SW480 (cell line): ENCODE data around the gene MXRA7.
"Not testable (repeated sequence)": the region's sequence is repeated elsewhere in the genome, so short reads cannot be mapped to it uniquely, and the experiment has no call there.

Experiments used
- DNase-seq: peaks from one replicate; pipeline ENCODE4 v3.0.0-alpha.2; 2016; ENCODE audit warnings: low spot score

MXRA7 gene

DNA sequence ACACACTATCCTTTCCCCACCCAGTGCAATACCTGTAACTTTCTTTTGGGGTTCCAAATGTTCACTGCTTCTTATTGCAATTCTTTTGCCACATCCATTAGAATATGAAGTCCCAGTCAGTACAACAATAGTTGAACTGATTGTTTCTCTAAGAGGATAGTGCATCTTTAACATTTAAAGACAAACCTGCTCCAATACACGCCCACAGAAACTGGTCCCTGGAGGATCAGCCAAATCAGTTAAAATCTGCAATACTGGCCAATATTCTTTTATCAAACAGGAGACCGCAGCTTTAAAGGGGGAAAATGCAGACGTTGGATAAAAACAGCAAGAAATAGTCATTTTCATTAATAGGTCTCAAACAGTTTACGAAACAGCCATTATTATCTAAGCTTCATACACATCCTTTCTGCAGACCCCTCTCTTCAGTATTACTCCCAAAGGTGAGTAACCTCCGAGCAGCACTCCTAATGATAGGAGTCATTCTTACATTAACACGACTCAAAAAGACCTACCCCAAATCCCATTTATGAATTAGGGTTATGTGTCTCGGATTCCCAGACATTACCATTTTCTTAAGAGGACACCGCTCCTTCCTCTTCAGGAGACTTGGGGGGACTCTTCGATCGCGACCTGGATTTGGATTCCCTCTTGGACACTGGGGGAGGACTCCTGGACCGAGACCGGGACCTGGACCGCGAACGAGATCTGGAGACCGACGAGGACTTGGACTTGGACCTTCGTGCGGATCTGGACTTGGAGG is 25.0 kb upstream of the MXRA7 start:
- DNase-seq = peak; percentile 19

DNA sequence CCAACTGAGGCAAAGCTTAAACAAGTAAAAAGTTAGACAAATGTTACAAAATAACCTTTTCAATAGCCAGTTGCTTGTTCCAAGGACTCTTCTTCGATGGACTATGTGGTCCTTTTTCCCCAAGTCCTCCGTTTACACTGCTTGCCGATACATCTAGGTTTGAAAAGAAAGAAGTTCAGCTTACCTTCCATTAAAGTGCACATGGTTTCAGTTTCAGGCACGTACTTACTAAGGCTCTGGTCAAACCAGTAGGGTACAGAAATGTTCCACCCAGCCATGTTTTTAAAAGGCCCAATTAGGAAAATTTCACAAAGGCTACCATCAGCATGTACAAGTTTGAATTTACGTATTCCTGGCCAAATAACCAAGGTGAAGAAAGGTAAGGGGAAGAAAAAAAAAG is 24.2 kb upstream of the MXRA7 start:
- DNase-seq = peak; percentile 64

DNA sequence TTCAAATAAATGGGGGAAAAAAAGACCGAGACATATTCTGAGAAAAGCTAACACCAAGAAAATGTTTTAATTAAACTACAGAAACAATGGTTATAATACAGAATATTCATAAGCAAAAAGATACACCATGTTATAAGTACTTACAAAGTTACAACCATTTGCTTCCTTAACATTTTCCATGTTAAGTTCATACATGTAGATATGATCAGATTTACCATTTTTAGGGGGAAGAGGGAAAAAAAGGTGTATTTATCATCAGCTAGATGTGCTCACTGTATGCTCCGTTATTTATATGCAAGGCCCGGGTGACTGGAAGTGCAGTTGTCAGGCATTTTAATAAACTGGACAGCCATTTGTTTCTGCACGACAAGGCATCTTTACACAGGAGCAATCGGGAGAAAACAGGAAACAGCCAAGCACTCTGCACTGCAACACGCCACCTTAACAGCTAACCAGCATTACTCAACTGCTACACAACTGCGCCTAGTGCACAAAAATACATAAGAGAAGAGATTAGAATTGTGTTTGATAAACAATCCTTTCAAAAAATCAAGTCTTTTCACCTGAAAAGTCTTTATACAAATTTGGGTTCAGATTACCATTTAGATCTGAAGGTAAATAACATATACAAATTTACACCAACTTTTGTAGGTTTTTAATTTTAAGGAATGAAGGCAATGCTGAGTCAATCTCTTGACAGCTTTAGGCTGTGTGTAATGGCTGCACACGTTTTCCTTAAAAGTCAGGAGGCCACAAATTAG is 23.5 kb upstream of the MXRA7 start:
- DNase-seq = no peak

DNA sequence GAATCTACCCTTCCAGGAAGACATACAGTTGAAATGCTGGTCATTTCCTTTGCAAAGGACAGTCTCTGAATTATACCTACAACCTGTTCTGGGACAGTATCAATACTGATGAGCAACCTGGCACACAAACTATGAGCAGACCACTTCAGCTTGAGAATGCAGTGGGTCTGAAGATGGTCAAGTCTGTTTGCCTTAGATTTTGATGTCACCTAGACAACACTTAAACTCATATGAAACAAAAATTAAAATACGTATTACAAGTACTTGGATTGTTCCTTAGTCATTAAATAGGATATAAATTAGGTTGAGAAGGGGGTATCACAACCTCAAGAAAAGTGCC is 22.8 kb upstream of the MXRA7 start:
- DNase-seq = no peak

DNA sequence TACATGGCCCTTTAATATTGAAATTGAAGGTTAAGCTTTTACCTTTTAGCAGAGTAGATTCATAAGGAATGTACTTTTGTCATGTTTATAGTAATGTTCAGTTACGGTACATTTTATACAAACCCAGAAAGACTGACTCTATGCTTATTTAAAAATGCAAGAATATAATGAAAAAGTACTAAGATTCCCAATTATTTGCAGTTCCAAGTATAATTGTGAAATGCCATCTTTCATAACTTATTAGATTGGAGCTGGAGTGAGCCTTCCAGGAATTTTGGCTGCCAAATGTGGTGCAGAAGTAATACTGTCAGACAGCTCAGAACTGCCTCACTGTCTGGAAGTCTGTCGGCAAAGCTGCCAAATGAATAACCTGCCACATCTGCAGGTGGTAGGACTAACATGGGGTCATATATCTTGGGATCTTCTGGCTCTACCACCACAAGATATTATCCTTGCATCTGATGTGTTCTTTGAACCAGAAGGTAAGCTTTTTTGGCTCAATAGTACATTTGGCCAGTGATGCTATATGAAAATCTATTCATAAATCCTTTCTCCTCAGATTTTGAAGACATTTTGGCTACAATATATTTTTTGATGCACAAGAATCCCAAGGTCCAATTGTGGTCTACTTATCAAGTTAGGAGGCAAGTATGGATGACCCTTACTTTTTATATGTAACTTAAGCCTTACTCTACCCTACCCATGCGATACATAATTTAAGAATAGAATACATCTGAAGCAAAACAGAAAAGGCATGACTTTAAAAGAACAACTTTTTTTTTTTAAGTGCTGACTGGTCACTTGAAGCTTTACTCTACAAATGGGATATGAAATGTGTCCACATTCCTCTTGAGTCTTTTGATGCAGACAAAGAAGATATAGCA is 22.2 kb upstream of the MXRA7 start:
- DNase-seq = no peak

DNA sequence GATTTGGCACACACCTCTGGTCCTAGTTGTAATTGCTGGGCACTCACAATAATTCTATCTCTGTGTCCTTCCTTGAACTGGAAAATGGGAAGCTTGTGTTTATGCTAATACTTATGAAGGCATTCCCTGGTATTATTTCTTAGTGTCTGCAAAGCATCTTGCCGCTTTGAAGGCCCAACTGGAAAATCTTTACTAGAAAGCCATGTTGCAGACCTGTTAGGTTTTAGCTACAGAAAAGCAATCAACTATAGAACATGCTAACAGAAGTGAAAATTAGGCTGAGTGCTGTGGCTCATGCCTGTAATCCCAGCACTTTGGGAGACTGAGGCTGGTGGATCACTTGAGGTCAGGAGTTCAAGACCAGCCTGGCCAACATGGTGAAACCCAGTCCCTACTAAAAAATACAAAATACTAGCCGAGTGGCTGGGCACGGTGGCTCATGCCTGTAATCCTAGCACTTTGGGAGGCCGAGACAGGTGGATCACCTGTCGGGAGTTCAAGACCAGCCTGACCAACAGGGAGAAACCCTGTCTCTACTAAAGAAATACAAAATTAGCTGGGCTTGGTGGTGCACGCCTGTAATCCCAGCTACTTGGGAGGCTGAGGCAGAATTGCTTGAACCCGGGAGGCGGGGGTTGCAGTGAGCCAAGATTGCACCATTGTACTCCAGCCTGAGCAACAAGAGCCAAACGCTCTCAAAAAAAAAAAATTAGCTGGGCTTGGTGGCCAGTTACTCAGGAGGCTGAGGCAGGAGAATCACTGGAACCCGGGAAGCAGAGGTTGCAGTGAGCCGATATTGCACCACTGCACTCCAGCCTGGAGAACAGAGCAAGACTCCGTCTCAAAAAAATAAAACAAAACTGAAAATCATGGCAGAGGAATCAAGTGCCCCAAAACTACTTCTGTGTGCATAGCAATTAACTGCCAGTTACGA is 21.3 kb upstream of the MXRA7 start:
- DNase-seq = not testable (repeated sequence)

DNA sequence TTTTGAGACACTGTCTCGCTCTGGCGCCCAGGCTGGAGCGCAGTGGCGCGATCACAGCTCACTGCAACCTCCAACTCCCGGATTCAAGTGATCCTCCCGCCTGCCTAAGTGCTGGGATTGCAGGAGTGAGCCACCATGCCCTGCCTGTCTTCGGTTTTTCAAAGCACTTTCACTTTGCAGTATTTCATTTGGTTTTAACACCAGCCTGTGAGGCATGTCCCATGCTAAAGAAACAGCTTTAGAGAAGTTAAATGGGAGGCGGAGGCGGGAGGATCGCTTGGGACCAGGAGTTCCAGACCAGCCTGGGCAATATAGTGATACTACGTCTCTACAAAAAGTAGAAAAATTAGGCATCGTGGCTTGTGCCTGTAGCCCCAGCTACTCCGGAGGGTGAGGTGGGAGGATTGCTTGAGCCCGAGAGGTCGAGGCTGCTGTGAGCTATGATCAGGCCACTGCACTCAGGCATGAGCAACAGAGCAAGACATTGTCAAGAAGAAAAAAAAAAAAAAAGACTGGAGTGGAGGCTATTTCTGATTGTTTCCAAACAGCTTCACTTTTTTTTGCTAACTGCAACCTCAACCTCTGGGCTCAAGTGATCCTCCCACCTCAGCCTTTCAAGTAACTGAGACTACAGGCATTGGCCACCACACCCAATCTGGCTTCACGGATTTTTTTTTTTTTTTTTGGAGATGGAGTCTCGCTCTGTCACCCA is 17.1 kb upstream of the MXRA7 start:
- peak; percentile 37 for DNase-seq

DNA sequence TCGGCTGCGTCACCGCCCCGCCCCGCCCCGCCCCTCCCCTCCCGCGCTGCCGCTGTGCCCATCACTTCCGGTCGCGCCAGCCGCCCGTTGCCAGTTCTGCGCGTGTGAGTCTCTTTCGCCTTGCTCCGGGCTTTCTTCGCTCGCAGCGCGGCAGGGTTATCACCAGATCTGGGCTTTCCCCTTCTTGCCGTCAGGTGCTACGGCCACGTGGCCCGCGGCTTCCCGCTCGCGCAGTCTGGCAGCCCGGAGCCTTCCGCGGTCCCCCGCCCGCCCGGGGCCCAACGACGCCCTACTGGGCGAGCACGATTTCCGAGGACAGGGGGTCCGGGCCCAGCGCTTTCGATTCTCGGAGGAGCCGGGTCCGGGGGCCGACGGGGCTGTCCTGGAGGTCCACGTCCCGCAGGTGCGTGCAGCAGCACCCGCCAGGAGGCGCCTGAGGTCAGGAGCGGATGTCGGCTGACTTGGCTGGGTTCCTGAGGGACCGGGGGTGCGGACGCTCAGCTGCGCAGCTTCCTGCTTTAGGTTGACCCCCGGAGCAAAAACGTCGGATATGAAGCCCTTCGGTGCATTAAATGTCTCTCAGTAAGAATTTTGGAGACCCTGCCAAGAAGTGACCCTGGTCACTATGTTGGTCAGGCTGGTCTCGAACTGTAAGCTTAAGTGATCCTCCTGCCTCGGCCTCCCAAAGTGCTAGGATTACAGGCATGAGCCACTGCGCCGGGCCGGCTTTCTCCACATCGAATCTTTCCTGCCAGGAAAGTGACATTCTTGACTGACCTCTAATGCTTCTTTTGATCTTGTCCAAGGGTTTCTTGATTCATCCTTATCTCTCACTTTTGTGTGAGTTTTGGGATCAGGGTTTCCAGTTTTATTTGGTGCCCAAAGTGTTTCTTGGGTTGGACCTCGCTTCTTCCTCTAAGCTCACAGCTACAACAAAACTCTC is 16.3 kb upstream of the MXRA7 start, which contains the start of gene METTL23:
Gene METTL23, plus strand, starts transcription at position 64 of the 943 bp plus-strand sequence. CDS start 2,872 bp downstream, outside the sequence.
- DNase-seq = peak; percentile 65

DNA sequence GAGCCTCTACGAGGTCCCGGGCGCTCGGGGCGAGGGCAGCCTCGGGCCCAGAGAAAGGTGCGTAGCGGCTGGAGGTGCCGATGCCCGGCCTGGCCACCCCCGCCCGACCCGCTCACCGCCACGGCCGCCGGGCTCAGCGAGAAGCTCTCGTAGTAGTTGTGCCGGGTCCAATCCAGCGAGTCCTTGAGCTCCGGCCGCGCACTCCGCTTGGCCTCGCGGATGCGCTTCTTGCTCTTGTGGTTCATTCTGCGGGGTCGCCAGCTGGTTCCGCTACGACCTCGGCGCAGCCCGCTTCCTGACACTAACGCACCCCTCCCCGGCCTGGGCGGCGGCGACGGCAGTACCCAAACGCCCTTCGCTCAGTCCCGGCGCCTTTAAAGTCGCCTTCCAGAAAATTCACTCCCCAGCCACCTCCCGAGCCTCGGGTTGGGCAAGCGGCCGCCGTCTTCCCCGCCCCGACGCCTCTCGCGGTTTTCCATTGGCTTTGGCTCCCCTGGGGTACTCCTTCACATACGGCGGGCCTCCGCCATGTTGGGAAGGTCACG is 15.5 kb upstream of the MXRA7 start, which contains the start of gene JMJD6:
Gene JMJD6, minus strand, starts transcription at position 376 of the 545 bp plus-strand sequence. Its CDS starts 131 bp downstream, at position 245.
- DNase-seq = peak; percentile 97

DNA sequence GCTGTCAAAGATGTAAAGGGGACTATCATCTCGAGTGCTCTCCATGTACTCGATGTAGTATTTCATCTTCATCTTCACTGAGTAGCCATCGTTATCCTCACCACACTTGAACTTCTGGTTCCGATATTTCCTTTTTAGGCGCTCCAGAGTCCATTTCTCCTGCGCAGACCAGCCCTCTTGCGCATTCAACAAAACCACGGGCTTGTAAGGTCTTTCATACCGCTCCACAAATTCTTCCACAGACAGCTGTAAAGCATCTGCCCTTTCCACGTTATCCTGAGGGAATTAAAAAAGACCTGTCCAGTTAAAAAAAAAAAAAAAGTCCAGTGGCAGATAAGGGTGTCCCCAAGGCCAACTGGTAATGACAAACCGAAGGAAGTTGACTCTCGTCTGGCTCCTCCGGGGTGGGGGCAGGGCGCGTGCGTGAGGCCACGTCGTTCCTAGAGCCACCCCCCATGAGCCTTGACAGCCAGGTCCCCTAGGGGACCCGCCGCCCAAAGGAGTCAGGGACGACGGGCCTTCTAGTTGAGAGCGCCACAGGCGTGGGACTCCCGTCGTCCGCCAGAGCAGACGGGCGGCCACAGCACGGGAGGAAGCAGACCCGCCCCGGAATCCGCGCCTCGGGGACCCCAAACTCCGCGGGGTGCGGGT is 14.9 kb upstream of the MXRA7 start:
- peak; percentile 68 for DNase-seq

DNA sequence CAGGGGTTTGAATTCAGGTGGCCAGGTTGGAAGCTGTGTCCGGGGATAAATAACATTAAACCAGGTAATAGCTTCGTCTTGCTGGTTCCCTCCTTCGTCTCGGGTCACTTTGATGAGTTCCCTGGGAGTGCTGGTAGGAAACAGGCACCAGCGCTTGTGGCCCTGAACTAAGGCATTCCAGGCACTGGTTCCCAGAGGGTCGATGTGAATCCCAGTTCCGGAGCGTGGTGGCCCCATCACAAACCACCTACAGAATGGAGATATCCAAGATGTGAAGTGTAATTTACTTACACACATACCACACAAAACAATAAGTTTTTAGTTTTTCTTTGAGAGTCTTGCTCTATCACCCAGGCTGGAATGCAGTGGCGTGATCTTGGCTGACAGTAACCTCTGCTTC is 13.0 kb upstream of the MXRA7 start:
- no peak for DNase-seq

DNA sequence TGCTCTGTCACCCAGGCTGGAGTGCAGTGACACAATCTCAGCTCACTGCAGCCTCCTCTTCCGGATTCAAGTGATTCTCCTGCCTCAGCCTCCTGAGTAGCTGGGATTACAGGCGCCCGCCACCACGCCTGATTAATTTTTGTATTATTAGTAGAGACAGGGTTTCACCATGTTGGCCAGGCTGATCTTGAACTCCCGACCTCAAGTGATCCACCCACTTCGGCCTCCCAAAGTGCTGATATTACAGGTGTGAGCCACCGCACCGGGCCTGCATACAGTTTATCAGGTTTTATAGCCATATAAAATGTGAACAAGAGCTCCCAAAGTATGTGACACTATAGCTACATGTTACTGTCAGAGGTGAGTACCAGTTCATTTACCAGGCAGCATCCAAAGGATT is 12.2 kb upstream of the MXRA7 start:
- DNase-seq = not testable (repeated sequence)

DNA sequence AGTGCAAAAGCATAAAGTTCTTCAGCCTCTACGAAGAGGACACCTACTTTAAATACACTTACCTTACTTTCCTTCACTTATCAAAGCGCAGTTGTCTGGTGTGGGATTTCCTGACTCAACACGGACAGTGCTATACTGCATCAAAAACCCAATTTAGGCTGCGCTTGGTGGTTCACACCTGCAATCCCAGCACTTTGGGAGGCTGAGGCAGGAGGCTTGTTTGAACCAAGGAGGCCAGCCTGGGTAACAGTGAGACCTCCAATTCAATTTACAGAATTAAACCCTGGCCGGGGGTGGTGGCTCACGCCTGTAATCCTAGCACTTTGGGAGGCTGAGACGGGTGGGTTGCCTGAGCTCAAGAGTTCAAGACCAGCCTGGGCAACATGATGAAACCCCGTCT is 11.5 kb upstream of the MXRA7 start:
- no peak for DNase-seq

DNA sequence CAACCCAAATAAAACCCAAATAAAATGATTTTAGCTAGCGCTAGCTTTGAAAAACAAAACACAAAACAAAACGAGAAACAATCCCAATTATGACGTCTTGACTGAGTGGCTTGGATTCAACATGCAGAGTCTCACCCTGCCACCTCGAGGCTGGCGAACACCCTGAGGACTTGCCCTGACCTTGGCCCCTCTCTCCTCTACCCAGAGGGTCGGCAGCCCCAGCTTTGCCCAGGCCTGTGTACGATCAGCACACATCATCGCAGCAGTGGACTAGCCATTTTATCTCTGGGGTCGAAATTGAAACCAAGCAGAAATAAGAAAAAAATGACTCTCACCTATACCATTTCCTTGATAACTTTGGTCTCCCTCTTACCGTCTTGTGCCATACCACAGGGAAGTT is 10.7 kb upstream of the MXRA7 start:
- no peak for DNase-seq

DNA sequence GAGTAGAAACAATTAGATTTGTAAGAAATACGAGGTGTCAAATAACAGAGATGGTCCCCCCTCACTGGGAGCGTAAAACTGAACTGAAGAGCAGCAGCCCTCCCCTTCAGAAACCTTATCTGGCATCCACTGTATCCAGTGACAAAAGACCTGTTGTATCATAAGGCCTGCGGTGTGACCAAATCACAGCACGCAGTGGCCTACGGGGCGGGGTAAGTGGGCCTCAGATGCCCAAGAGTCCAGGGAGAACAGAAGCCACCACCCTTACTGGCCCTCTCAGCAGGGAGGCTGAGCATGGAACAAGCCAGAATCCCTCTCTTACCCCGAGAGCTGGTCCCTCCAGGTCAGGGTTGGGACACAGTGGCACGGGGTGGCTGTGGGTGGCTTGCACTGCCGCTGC is 10.2 kb upstream of the MXRA7 start:
- no peak for DNase-seq

DNA sequence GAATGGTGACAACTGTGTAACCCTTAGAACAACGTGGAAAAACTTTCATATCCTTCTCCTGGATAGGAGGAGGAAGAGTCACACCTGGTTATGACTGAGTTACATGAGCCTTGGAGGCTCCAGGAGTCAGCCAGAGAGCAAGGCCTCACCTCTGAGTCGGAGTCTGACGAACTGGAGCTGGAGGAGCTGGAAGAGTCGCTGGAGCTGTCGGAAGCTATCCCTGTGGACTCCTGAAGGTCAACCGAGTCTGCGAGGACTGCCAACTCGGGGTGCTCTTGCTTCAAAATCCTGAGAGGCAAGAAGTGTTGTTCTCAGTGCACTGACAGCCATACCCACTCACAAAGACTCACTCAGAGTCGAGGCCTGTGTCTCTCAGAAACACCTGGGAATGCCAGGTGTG is 9.4 kb upstream of the MXRA7 start:
- DNase-seq = no peak

DNA sequence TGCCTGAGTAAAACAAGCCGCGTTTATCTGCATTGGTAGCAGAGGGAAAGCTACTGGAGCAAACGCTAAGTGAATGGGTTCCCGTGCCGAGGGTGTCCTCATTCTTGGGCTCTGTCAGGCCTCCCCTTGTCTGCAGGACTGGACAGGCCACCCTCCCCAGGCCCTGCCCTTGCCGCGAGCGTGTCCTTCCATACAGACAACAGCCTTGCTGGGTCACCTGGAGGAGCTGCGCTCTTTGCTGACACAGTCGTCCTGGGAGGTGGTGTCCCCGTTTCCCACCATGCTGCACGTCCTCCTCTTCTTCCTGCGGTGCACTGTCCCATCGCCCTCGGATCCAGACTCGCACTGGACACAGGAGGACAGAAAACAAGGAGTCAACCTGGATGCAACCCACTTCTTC is 7.8 kb upstream of the MXRA7 start:
- DNase-seq = no peak

DNA sequence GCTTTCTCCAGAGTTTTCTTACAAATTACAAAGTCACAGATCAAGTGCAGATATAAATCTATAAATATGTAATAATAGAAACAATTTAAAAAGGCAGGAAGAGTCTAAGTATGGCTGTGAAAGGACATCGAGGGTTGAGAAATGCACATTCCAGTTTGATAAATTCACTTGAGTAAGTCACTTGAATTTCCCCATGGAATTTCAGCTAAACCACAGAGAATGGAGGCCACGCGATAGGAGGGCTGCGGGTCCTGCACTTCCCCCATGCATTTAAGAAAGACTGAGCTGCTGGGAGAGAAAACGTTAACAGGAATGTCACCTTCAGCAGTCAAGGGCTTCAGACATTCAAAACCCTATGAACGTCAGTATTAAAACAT is 6.1 kb upstream of the MXRA7 start:
- DNase-seq = no peak
